NT2/D1 (cell line): ENCODE data around the gene RABL3.

Source experiments
- SUZ12 ChIP-seq: IDR thresholded peaks from 2 replicates; pipeline ENCODE4 v1.6.1; 2011; ENCODE audit not compliant: insufficient read length, insufficient read depth; ENCODE audit errors: extremely low read depth
- YY1 ChIP-seq: IDR thresholded peaks from 2 replicates; pipeline ENCODE4 v1.6.1; 2011; ENCODE audit not compliant: insufficient read length, insufficient read depth
- ZNF274 ChIP-seq: IDR thresholded peaks from 2 replicates; pipeline ENCODE4 v1.6.1; 2011; ENCODE audit warnings: mild to moderate bottlenecking, low read depth, low read length

- no peak for TF ChIP-seq SUZ12
- TF ChIP-seq YY1: no peak
- TF ChIP-seq ZNF274: no peak
These were observed 54.2 kb downstream of the RABL3 start for GRCh38 chr3:120688121-120688520.
